ENCODE results near the gene EBF3.

DNA sequence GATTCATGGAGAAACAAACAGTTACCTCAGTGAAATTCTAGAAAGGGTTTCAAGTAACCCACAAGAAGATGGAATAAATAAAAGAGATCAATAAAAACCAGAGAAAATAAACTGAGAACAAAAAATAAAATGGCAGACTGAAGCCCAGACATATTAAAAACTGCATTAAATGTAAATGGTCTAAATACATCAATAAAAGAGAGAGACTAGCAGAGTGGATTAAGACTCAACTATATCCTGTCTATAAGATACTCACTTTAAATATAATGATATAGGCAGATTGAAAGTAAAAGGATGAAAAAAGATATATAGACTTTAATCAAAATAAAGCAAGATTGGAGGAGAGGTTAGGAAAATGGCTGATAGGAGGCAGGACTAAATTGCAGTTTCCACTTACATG, 18.8 kb upstream of the EBF3 start:
- TF ChIP-seq ZNF124 (CRISPR knock-in tag; IDR thresholded peaks at IDR 0.05) (no peak), EGR1 (conservative IDR thresholded peaks at IDR 0.05) (no peak), MEIS2 (IDR thresholded peaks at IDR 0.05; ENCODE audit: partially characterized antibody) (no peak), SUPT5H (IDR thresholded peaks at IDR 0.05) (no peak)
- TF ChIP-seq, protein P1, sequence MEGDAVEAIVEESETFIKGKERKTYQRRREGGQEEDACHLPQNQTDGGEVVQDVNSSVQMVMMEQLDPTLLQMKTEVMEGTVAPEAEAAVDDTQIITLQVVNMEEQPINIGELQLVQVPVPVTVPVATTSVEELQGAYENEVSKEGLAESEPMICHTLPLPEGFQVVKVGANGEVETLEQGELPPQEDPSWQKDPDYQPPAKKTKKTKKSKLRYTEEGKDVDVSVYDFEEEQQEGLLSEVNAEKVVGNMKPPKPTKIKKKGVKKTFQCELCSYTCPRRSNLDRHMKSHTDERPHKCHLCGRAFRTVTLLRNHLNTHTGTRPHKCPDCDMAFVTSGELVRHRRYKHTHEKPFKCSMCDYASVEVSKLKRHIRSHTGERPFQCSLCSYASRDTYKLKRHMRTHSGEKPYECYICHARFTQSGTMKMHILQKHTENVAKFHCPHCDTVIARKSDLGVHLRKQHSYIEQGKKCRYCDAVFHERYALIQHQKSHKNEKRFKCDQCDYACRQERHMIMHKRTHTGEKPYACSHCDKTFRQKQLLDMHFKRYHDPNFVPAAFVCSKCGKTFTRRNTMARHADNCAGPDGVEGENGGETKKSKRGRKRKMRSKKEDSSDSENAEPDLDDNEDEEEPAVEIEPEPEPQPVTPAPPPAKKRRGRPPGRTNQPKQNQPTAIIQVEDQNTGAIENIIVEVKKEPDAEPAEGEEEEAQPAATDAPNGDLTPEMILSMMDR (IDR thresholded peaks at IDR 0.05 in 2 of 3, conservative IDR thresholded peaks at IDR 0.05 in 1 of 3; ENCODE audit: insufficient read depth in 2 of 3, low read depth in 1 of 3, low read length in 3 of 3) = no peak
- TF ChIP-seq, protein P2, sequence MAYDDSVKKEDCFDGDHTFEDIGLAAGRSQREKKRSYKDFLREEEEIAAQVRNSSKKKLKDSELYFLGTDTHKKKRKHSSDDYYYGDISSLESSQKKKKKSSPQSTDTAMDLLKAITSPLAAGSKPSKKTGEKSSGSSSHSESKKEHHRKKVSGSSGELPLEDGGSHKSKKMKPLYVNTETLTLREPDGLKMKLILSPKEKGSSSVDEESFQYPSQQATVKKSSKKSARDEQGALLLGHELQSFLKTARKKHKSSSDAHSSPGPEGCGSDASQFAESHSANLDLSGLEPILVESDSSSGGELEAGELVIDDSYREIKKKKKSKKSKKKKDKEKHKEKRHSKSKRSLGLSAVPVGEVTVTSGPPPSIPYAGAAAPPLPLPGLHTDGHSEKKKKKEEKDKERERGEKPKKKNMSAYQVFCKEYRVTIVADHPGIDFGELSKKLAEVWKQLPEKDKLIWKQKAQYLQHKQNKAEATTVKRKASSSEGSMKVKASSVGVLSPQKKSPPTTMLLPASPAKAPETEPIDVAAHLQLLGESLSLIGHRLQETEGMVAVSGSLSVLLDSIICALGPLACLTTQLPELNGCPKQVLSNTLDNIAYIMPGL (CRISPR knock-in tag; IDR thresholded peaks at IDR 0.05) = no peak
